Measurements from ENCODE around the gene BORA.

DNA sequence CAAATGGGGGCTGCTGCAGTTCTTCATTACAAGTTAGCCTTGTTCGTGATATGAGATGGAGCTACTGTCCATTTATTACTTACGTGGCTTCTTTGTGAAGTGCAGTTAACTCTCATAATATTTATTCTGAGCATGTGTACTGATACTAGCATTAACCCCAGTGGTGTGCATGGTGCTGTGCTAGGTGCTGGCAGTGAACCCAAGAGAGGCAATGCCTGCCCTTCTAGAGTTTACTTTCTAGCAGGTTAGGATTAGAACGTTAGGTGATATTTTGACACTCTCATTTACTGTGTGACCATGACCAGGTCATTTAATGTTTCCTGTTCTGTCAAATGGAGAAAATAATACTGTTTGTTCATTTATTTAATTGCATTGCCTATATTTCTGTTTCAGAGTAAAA, 71.1 kb downstream of the BORA start:
- TF ChIP-seq, protein P1, sequence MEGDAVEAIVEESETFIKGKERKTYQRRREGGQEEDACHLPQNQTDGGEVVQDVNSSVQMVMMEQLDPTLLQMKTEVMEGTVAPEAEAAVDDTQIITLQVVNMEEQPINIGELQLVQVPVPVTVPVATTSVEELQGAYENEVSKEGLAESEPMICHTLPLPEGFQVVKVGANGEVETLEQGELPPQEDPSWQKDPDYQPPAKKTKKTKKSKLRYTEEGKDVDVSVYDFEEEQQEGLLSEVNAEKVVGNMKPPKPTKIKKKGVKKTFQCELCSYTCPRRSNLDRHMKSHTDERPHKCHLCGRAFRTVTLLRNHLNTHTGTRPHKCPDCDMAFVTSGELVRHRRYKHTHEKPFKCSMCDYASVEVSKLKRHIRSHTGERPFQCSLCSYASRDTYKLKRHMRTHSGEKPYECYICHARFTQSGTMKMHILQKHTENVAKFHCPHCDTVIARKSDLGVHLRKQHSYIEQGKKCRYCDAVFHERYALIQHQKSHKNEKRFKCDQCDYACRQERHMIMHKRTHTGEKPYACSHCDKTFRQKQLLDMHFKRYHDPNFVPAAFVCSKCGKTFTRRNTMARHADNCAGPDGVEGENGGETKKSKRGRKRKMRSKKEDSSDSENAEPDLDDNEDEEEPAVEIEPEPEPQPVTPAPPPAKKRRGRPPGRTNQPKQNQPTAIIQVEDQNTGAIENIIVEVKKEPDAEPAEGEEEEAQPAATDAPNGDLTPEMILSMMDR (IDR thresholded peaks at IDR 0.05; ENCODE audit: borderline replicate concordance, extremely low read depth, low read length, poor library complexity, severe bottlenecking) = no peak
- no peak for TF ChIP-seq EZH2 (IDR thresholded peaks at IDR 0.05; ENCODE audit: borderline replicate concordance, low read depth, low read length, severe bottlenecking)

Data from DND-41 (cell line).